ENCODE data around the gene SLC7A8.

Gene SLC7A8

DNA sequence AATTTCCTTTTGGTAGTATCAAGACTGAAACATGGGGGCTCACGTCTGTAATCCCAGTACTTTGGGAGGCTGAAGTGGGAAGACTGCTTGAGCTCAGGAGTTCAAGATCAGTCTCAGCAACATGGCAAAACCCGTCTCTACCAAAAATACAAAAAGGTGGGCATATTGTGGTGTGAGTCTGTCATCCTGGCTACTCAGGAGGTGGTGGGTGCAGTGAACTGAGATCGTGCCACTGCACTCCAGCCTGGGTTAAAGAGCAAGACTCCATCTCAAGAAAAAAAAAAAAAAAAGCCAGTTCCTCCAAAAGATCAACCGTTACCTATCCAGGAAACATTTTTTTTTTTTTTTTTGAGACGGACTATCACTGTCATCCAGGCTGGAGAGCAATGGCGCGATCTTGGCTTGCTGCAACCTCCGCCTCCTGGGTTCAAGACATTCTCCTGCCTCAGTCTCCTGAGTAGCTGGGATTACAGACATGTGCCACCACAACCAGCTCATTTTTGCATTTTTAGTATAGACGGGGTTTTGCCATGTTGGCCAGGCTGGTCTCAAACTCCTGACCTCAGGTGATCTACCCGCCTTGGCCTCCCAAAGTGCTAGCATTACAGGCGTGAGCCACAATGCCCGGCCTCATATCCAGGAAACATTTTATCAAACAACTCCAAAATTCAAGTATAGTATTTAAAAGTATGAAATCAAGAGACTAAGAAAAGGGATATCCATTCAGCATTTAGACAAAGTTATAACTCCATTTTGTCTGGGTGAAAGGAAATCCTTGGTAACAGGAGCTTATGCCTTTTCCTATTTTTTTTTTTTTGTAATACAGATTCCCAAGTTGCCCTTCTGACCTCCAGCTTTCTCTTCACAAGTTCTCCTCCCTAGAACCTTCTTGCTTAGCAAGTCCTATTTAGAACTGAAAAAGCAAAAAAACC is 91.9 kb downstream of the SLC7A8 start:
- TF ChIP-seq, protein P1, sequence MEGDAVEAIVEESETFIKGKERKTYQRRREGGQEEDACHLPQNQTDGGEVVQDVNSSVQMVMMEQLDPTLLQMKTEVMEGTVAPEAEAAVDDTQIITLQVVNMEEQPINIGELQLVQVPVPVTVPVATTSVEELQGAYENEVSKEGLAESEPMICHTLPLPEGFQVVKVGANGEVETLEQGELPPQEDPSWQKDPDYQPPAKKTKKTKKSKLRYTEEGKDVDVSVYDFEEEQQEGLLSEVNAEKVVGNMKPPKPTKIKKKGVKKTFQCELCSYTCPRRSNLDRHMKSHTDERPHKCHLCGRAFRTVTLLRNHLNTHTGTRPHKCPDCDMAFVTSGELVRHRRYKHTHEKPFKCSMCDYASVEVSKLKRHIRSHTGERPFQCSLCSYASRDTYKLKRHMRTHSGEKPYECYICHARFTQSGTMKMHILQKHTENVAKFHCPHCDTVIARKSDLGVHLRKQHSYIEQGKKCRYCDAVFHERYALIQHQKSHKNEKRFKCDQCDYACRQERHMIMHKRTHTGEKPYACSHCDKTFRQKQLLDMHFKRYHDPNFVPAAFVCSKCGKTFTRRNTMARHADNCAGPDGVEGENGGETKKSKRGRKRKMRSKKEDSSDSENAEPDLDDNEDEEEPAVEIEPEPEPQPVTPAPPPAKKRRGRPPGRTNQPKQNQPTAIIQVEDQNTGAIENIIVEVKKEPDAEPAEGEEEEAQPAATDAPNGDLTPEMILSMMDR (IDR thresholded peaks at IDR 0.05), result no peak
- Histone ChIP-seq H3K36me3 (peaks cover 46 to 49% (median 47%) of the 10 kb centered on the region in 3 donors), H3K27me3 (no peaks in the 10 kb centered on the region), H3K27ac (no peak overlapping the region), H3K9me3 (no peaks in the 10 kb centered on the region), H3K4me1 (peaks cover 0 to 28% (median 14%) of the 10 kb centered on the region in 4 donors), H3K4me3 (no peak overlapping the region)
- no peak for DNase-seq
- intact Hi-C loops (cut with DNase I; ENCODE audit: low total_unique reads), result no loop called here

DNA sequence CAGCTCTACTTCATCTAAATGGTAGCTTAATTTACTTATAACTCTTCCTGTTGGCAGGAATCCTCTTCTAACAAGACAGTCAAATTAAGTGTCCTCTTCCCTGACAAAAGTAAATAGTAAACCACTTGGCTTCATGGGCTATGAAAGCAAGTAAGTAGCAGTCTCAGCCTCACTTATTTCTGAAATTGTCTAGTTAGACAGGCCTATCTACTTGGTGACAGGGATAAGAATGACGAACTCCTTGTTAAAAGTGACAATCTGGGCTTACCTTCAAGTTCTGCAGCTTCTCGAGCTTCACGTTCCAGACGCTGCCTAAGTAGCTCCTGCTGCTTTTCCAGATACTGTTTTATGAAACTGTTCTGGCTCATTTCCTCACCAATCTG is 93.2 kb downstream of the SLC7A8 start:
- no peak for DNase-seq
- H3K4me1 ChIP-seq, result peaks cover 0 to 23% (median 11%) of the 10 kb centered on the region in 4 donors
- no peak overlapping the region for H3K27ac ChIP-seq
- intact Hi-C loops (cut with DNase I; ENCODE audit: low total_unique reads), result no loop called here
- H3K27me3 ChIP-seq, result no peaks in the 10 kb centered on the region
- TF ChIP-seq, protein P1 (IDR thresholded peaks at IDR 0.05), result no peak
- H3K4me3 ChIP-seq, result no peak overlapping the region
- H3K36me3 ChIP-seq, result peaks cover 59 to 62% (median 60%) of the 10 kb centered on the region in 3 donors
- H3K9me3 ChIP-seq, result no peaks in the 10 kb centered on the region

DNA sequence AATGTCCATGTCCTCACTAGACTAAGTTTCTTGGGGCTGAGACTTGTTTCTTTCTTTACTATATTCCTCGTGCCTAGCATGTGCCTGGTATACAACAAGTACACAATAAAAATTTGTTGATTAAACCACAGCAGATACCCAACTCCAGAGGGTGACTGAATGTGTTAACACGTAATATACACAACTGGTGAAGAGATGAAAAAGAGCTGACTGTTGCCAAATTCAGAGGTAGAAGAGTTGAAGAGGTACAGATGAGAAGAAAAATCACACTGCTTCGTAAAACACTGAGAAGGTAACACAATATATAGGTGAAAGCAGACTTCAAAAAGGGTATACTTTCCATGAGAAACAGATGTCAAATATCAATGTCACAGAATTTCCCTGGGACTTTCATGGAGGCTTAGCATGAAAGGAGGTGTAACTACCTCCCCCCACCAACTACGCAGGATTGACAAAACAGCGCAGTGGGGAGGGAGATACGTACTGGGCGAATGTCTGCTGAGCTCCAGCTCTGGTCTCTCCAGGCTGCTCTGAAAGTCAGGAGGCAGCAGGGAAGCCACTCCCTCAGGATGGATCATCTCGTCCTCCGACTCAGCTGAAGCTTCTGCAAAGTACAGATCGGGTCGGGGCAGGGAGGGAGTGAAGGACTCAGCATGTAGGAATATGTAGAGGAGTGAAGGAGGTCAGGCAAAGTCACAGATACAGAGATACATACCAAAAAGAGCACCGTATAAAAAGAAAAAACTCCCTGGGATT is 93.8 kb downstream of the SLC7A8 start:
- no peaks in the 10 kb centered on the region for H3K9me3 ChIP-seq
- intact Hi-C loops (cut with DNase I; ENCODE audit: low total_unique reads), result no loop called here
- H3K4me1 ChIP-seq, result peaks cover 0 to 23% (median 11%) of the 10 kb centered on the region in 4 donors
- H3K27ac ChIP-seq, result no peak overlapping the region
- H3K4me3 ChIP-seq, result no peak overlapping the region
- peak in 1 of 2 donors; percentile 40 for DNase-seq
- peaks cover 65 to 67% (median 65%) of the 10 kb centered on the region in 3 donors for H3K36me3 ChIP-seq
- TF ChIP-seq, protein P1 (IDR thresholded peaks at IDR 0.05), result no peak
- no peaks in the 10 kb centered on the region for H3K27me3 ChIP-seq

DNA sequence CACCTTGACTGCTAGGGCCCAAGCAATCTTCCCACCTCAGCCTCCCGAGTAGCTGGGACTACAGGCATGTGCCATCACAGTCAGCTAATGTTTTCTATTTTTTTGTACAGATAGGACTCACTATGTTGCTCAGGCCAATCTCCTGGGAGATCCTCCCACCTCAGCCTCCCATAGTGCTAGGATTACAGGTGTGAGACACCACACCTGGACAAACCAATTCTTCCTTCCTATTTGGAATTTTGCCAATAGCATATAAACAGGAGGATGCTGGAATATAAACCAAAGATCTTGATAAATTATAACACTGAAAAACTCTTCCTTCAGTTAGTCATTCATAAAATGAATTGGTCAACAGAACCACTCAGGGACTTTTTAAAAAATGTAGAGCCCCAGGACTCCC is 96.9 kb downstream of the SLC7A8 start:
- DNase-seq, result no peak
- intact Hi-C loops (cut with DNase I; ENCODE audit: low total_unique reads), result no loop called here
- TF ChIP-seq, protein P1 (IDR thresholded peaks at IDR 0.05), result no peak
- Histone ChIP-seq H3K27ac (no peak overlapping the region), H3K27me3 (no peaks in the 10 kb centered on the region), H3K4me3 (no peak overlapping the region), H3K36me3 (peaks cover 83 to 98% (median 92%) of the 10 kb centered on the region in 3 donors), H3K9me3 (no peaks in the 10 kb centered on the region), H3K4me1 (no peaks in the 10 kb centered on the region)

DNA sequence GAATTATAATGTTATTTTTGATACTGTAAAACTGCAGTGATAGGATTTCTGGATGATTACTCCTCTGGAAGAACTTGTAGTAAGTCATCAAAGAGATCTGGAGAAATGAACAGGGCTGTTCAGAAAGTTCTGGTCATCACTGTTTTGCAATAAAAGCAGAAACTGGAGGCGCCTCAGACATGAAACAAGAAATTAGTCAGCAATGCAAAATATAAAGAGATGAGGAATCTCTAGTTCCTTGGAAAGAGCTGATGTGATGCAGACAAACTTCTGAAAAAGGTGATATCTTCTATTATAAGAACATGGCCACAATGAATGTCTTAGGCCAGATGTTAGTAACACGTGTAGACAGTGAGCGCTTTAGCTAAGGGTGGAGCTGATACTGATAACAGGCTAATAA is 98.0 kb downstream of the SLC7A8 start:
- no peaks in the 10 kb centered on the region for H3K9me3 ChIP-seq
- no peak overlapping the region for H3K27ac ChIP-seq
- TF ChIP-seq, protein P1 (IDR thresholded peaks at IDR 0.05), result no peak
- no peak overlapping the region for H3K4me3 ChIP-seq
- intact Hi-C loops (cut with DNase I; ENCODE audit: low total_unique reads), result no loop called here
- H3K27me3 ChIP-seq, result no peaks in the 10 kb centered on the region
- no peak for DNase-seq
- no peaks in the 10 kb centered on the region for H3K4me1 ChIP-seq
- H3K36me3 ChIP-seq, result peaks cover 85 to 99% (median 93%) of the 10 kb centered on the region in 3 donors

Data from tibial artery (tissue), 4 donors.